HG02938 (cell line): ENCODE measurements around the gene CPT1A.

ENCODE experiments used
- ATAC-seq: cut with Tn5 transposase; IDR thresholded peaks from one replicate; pipeline ENCODE4 v1.9.1; 2021; ENCODE audit warnings: mild to moderate bottlenecking, moderate library complexity; ENCODE audit not compliant: unreplicated experiment

The CPT1A gene

GRCh38 chr11:68854273-68854958 is 12.7 kb upstream of the CPT1A start:
- no peak for ATAC-seq

- no peak for ATAC-seq
These were observed 10.9 kb upstream of the CPT1A start for GRCh38 chr11:68852628-68853027.

GRCh38 chr11:68848429-68848828 is 6.7 kb upstream of the CPT1A start:
- no peak for ATAC-seq

- ATAC-seq, result no peak
These were observed 5.7 kb upstream of the CPT1A start for GRCh38 chr11:68847395-68847794.

- ATAC-seq, result no peak
These were observed 3.8 kb upstream of the CPT1A start for GRCh38 chr11:68845351-68846002.

GRCh38 chr11:68844801-68845200 is 3.1 kb upstream of the CPT1A start:
- no peak for ATAC-seq

- no peak for ATAC-seq
These were observed 2.7 kb upstream of the CPT1A start for GRCh38 chr11:68844376-68844775.

- no peak for ATAC-seq
These were observed 2.1 kb upstream of the CPT1A start for GRCh38 chr11:68843703-68844312.

GRCh38 chr11:68843052-68843561 is 1.4 kb upstream of the CPT1A start:
- no peak for ATAC-seq

- no peak for ATAC-seq
These were observed 823 bp upstream of the CPT1A start for GRCh38 chr11:68842427-68843051.

GRCh38 chr11:68840661-68841653 is 759 bp downstream of the CPT1A start:
- ATAC-seq, result no peak

GRCh38 chr11:68839911-68840641 is 1.6 kb downstream of the CPT1A start:
- ATAC-seq, result no peak

GRCh38 chr11:68839054-68839865 is 2.5 kb downstream of the CPT1A start:
- peak; percentile 37 for ATAC-seq

- no peak for ATAC-seq
These were observed 3.1 kb downstream of the CPT1A start for GRCh38 chr11:68838572-68838964.

GRCh38 chr11:68837583-68838571 is 3.8 kb downstream of the CPT1A start:
- ATAC-seq, result no peak

- no peak for ATAC-seq
These were observed 6.0 kb downstream of the CPT1A start for GRCh38 chr11:68835749-68836148.

- no peak for ATAC-seq
These were observed 6.4 kb downstream of the CPT1A start for GRCh38 chr11:68835328-68835727.
